GM12878 (cell line): ENCODE results near the gene DDX5. TPM values are rescaled to one million over a fixed set of nuclear protein-coding genes. Genes with fewer than 3 reads are reported as not detected.
A peak's percentile ranks its signal among the peaks of the same experiment; 100 is the strongest.

Experiments
- BACH1 ChIP-seq: fragments of 450-650 bp; IDR thresholded peaks from 2 replicates; pipeline ENCODE4 v1.6.1; 2017; ENCODE audit warnings: mild to moderate bottlenecking, borderline replicate concordance
- BCLAF1 ChIP-seq: fragments of 450-650 bp; IDR thresholded peaks from 2 replicates; pipeline ENCODE4 v1.6.1; 2017; ENCODE audit warnings: antibody characterized with exemption, mild to moderate bottlenecking, moderate library complexity
- CBX5 ChIP-seq: sonication (generic); IDR thresholded peaks from 2 replicates; pipeline ENCODE4 v1.6.1; 2016; ENCODE audit warnings: low read depth, moderate library complexity, mild to moderate bottlenecking, inconsistent platforms
- CTCF ChIP-seq, 3 experiments: IDR thresholded peaks in 2 of 3; conservative IDR thresholded peaks in 1 of 3; 2 replicates each; pipeline ENCODE4 v1.5.1; 2011; ENCODE audit warnings: low read depth in 3 of 3, low read length in 3 of 3, mild to moderate bottlenecking in 3 of 3, control low read depth in 2 of 3, moderate library complexity in 2 of 3, inconsistent platforms in 1 of 3, mixed read lengths in 1 of 3; ENCODE audit not compliant: control insufficient read depth in 2 of 3, insufficient read depth in 1 of 3; ENCODE audit errors: extremely low read depth in 1 of 3
- EZH2 ChIP-seq: IDR thresholded peaks from 2 replicates; pipeline ENCODE4 v1.6.1; 2012; ENCODE audit warnings: low read depth, mild to moderate bottlenecking, control low read depth, inconsistent platforms, low read length, borderline replicate concordance; ENCODE audit not compliant: control insufficient read depth
- FOS ChIP-seq: IDR thresholded peaks from 3 replicates; pipeline ENCODE4 v1.6.1; 2011; ENCODE audit warnings: borderline replicate concordance; ENCODE audit not compliant: insufficient read length; ENCODE audit errors: extremely low read depth
- IKZF1 ChIP-seq: fragments of 450-650 bp; conservative IDR thresholded peaks from 2 replicates; pipeline ENCODE4 v1.6.1; 2017; ENCODE audit warnings: antibody characterized with exemption, mild to moderate bottlenecking
- IKZF2 ChIP-seq, 2 experiments: fragments of 450-650 bp; IDR thresholded peaks; 2 replicates each; pipeline ENCODE4 v1.6.1; 2017; ENCODE audit warnings: mild to moderate bottlenecking in 2 of 2, moderate library complexity in 2 of 2
- KAT2A ChIP-seq: conservative IDR thresholded peaks from 2 replicates; pipeline ENCODE4 v1.6.1; 2011; ENCODE audit warnings: low read depth, low read length; ENCODE audit not compliant: control insufficient read depth
- MEF2B ChIP-seq: fragments of 450-650 bp; IDR thresholded peaks from 2 replicates; pipeline ENCODE4 v1.6.1; 2018; ENCODE audit warnings: mild to moderate bottlenecking, moderate library complexity; ENCODE audit not compliant: partially characterized antibody, poor library complexity, severe bottlenecking
- MTA2 ChIP-seq: fragments of 450-650 bp; IDR thresholded peaks from 2 replicates; pipeline ENCODE4 v1.6.1; 2016; ENCODE audit warnings: low read depth, mild to moderate bottlenecking, moderate library complexity
- NFYB ChIP-seq: IDR thresholded peaks from 2 replicates; pipeline ENCODE4 v1.6.1; 2011; ENCODE audit warnings: low read depth, mild to moderate bottlenecking, low read length, improper control_type of control experiment, moderate library complexity; ENCODE audit not compliant: insufficient read depth
- NR2C1 ChIP-seq: fragments of 450-650 bp; IDR thresholded peaks from 2 replicates; pipeline ENCODE4 v1.6.1; 2017; ENCODE audit warnings: antibody characterized with exemption, mild to moderate bottlenecking, moderate library complexity
- NR2F1 ChIP-seq: fragments of 450-650 bp; conservative IDR thresholded peaks from 2 replicates; pipeline ENCODE4 v1.6.1; 2017; ENCODE audit warnings: mild to moderate bottlenecking
- NRF1 ChIP-seq: conservative IDR thresholded peaks from 2 replicates; pipeline ENCODE4 v1.6.1; 2011; ENCODE audit warnings: mild to moderate bottlenecking, low read depth, low read length, improper control_type of control experiment
- PBX3 ChIP-seq: IDR thresholded peaks from 2 replicates; pipeline ENCODE4 v1.6.1; 2011; ENCODE audit warnings: mild to moderate bottlenecking, low read depth, low read length, moderate library complexity; ENCODE audit not compliant: insufficient replicate concordance
- PML ChIP-seq: IDR thresholded peaks from 2 replicates; pipeline ENCODE4 v1.6.1; 2012; ENCODE audit warnings: low read length, inconsistent platforms
- SREBF2 ChIP-seq: IDR thresholded peaks from 2 replicates; pipeline ENCODE4 v1.6.1; 2012; ENCODE audit warnings: mild to moderate bottlenecking, low read length
- SUPT20H ChIP-seq: IDR thresholded peaks from 2 replicates; pipeline ENCODE4 v1.6.1; 2011; ENCODE audit warnings: low read depth, mild to moderate bottlenecking, low read length, moderate library complexity, borderline replicate concordance; ENCODE audit not compliant: control insufficient read depth
- TCF12 ChIP-seq: IDR thresholded peaks from 2 replicates; pipeline ENCODE4 v1.6.1; 2011; ENCODE audit warnings: low read depth, mild to moderate bottlenecking, low read length
- TCF7 ChIP-seq: IDR thresholded peaks from 2 replicates; pipeline ENCODE4 v1.6.1; 2014; ENCODE audit warnings: antibody characterized with exemption, borderline replicate concordance
- ZBED1 ChIP-seq: IDR thresholded peaks from 2 replicates; pipeline ENCODE4 v1.6.1; 2016; ENCODE audit warnings: borderline replicate concordance
- ZNF217 ChIP-seq: fragments of 450-650 bp; IDR thresholded peaks from 2 replicates; pipeline ENCODE4 v1.6.1; 2017; ENCODE audit warnings: antibody characterized with exemption, mild to moderate bottlenecking
- ZNF274 ChIP-seq: IDR thresholded peaks from one replicate; pipeline ENCODE4 v1.8.0; 2011; ENCODE audit not compliant: insufficient read length, insufficient read depth
- ZSCAN29 ChIP-seq: fragments of 450-650 bp; IDR thresholded peaks from 2 replicates; pipeline ENCODE4 v1.6.1; 2017; ENCODE audit warnings: mild to moderate bottlenecking, moderate library complexity
- polyA plus RNA-seq, 11 experiments: library from polyadenylated mRNA; depleted of rRNA in 4 of 11; unstranded in 6 of 11; stranded (reverse) in 5 of 11; fragments of >200 nt; fragmentation: Nextera tagmentation in 4 of 11; fragmentation: Illumina TruSeq in 1 of 11; extraction: Ambion mirVana in 4 of 11; extraction: Trizol in 1 of 11; gene quantifications; 1 replicate in 1 of 11; 2 replicates in 10 of 11; pipeline versions ENCODE4 v1.2.1 to v1.2.3, GENCODE V29; 2011 to 2016; ENCODE audit warnings: inconsistent platforms in 2 of 11, missing spikeins in 2 of 11, low read depth in 1 of 11
- total RNA-seq, 4 experiments: library from RNA; depleted of rRNA in 3 of 4; stranded (reverse); fragments of >200 nt in 3 of 4; fragmentation: Illumina TruSeq in 1 of 4; extraction: Trizol in 1 of 4; gene quantifications; 2 replicates each; pipeline versions ENCODE4 v1.2.1 to v1.2.3, GENCODE V29; 2013 to 2021

The DDX5 gene
- total and polyA plus RNA-seq, 10 of the 15 experiments (the other 5 are each of a cell fraction or from before 2014, with no cell fraction given), result 257 to 1,423 (median 719) TPM

GRCh38 chr17:64496786-64497564, 9.1 kb downstream of the DDX5 start, which contains the start of gene POLG2 (continued):
- TF ChIP-seq TCF12, result 0 out of 2 replicates have a peak, but pooled peaks have one; percentile 43
- peak; percentile 86 for TF ChIP-seq ZBED1
- 0 out of 4 replicates have a peak, but pooled peaks of 1 of the 2 experiments have one; percentile 6 for TF ChIP-seq IKZF2 (IDR thresholded peaks at IDR 0.05)
- no peak for TF ChIP-seq MTA2
- TF ChIP-seq SREBF2, result no peak; the same call in 1 of the 2 replicates
- TF ChIP-seq MEF2B, result peak; percentile 20
- TF ChIP-seq NRF1, result peak; percentile 92
- TF ChIP-seq ZNF217, result no peak
- peak; percentile 63 to 71 (median 66) for TF ChIP-seq CTCF (IDR thresholded peaks at IDR 0.05 in 2 of 3, conservative IDR thresholded peaks at IDR 0.05 in 1 of 3; ENCODE audit: control insufficient read depth in 2 of 3, extremely low read depth in 1 of 3, insufficient read depth in 1 of 3, low read depth in 3 of 3, low read length in 3 of 3)
- no peak; the same call in 1 of the 2 replicates for TF ChIP-seq TCF7
- peak; percentile 81 for TF ChIP-seq PBX3
- no peak for TF ChIP-seq KAT2A
- 0 out of 2 replicates have a peak, but pooled peaks have one; percentile 11 for TF ChIP-seq NR2F1
- no peak; the same call in 1 of the 2 replicates for TF ChIP-seq CBX5
- no peak for TF ChIP-seq EZH2
- TF ChIP-seq FOS, result no peak
- TF ChIP-seq BCLAF1, result no peak
- TF ChIP-seq BACH1, result peak; percentile 94
- no peak for TF ChIP-seq NFYB
- no peak for TF ChIP-seq SUPT20H
- no peak for TF ChIP-seq ZNF274
- peak; percentile 45 for TF ChIP-seq IKZF1
- TF ChIP-seq NR2C1, result 0 out of 2 replicates have a peak, but pooled peaks have one; percentile 6
- peak; percentile 96 for TF ChIP-seq PML
- TF ChIP-seq ZSCAN29, result no peak
